HEK293 (cell line): ENCODE data around the gene LRP8.

Source experiments
- CTCF ChIP-seq: fragments of 450-650 bp; formaldehyde crosslinking; IDR thresholded peaks from 2 replicates; pipeline ENCODE4 v1.5.1; 2016; ENCODE audit warnings: missing biosample characterization, missing genetic modification characterization
- PRDM10 ChIP-seq: fragments of 450-650 bp; formaldehyde crosslinking; IDR thresholded peaks from 2 replicates; pipeline ENCODE4 v1.5.1; 2016; ENCODE audit warnings: missing biosample characterization, missing genetic modification characterization
- REST ChIP-seq: fragments of 450-650 bp; formaldehyde crosslinking; IDR thresholded peaks from 2 replicates; pipeline ENCODE4 v1.5.1; 2016; ENCODE audit warnings: missing biosample characterization, missing genetic modification characterization
- SP2 ChIP-seq: fragments of 450-650 bp; formaldehyde crosslinking; IDR thresholded peaks from 2 replicates; pipeline ENCODE4 v1.5.1; 2016; ENCODE audit warnings: missing biosample characterization, missing genetic modification characterization
- ZNF140 ChIP-seq: fragments of 450-650 bp; formaldehyde crosslinking; IDR thresholded peaks from 2 replicates; pipeline ENCODE4 v1.5.1; 2016; ENCODE audit warnings: missing biosample characterization, missing genetic modification characterization
- ZNF169 ChIP-seq: fragments of 450-650 bp; formaldehyde crosslinking; IDR thresholded peaks from 2 replicates; pipeline ENCODE4 v1.5.1; 2016; ENCODE audit warnings: missing biosample characterization, missing genetic modification characterization
- ZNF26 ChIP-seq: fragments of 450-650 bp; formaldehyde crosslinking; IDR thresholded peaks from 2 replicates; pipeline ENCODE4 v1.5.1; 2016; ENCODE audit warnings: missing biosample characterization, missing genetic modification characterization
- ZNF280D ChIP-seq: fragments of 450-650 bp; formaldehyde crosslinking; IDR thresholded peaks from 2 replicates; pipeline ENCODE4 v1.5.1; 2016; ENCODE audit warnings: missing biosample characterization, missing genetic modification characterization
- ZNF311 ChIP-seq: fragments of 450-650 bp; formaldehyde crosslinking; IDR thresholded peaks from 2 replicates; pipeline ENCODE4 v1.5.1; 2017; ENCODE audit warnings: missing biosample characterization, missing genetic modification characterization, borderline replicate concordance

GRCh38 chr1:53372501-53372951 is 44.7 kb upstream of the LRP8 start:
- TF ChIP-seq SP2 (tag by site-specific recombination): no peak
- no peak for TF ChIP-seq ZNF140 (tag by site-specific recombination)
- TF ChIP-seq REST (tag by site-specific recombination): no peak
- TF ChIP-seq ZNF311 (tag by site-specific recombination): no peak
- no peak for TF ChIP-seq PRDM10 (tag by site-specific recombination)
- TF ChIP-seq ZNF26: no peak
- TF ChIP-seq ZNF169: no peak
- no peak for TF ChIP-seq CTCF (tag by site-specific recombination)
- no peak for TF ChIP-seq ZNF280D
